Testis (tissue), 3 donors: ENCODE measurements around the gene PGK2. TPM values are rescaled to one million over a fixed set of nuclear protein-coding genes. Genes with fewer than 3 reads are reported as not detected.
"Not testable (repeated sequence)": the region's sequence is repeated elsewhere in the genome, so short reads cannot be mapped to it uniquely, and the experiment has no call there.

ENCODE experiments used
- DNase-seq: peaks from one replicate; pipeline ENCODE4 v3.0.0-alpha.2; 2019
- H3K27ac ChIP-seq, 2 donors: fragments of 200-600 bp; sonication (generic); one replicate each; pipeline ENCODE4 v1.5.1; 2019
- H3K27me3 ChIP-seq: fragments of 200-600 bp; sonication (generic); one replicate; pipeline ENCODE4 v1.5.1; 2019
- H3K36me3 ChIP-seq: fragments of 200-600 bp; sonication (generic); one replicate; pipeline ENCODE4 v1.5.1; 2017; ENCODE audit warnings: low read depth; ENCODE audit errors: missing control alignments
- H3K4me1 ChIP-seq: fragments of 200-600 bp; sonication (generic); one replicate; pipeline ENCODE4 v1.5.1; 2019
- H3K4me3 ChIP-seq, 2 donors: fragments of 200-600 bp; sonication (generic); one replicate each; pipeline ENCODE4 v1.5.1; 2017 to 2019
- H3K9me3 ChIP-seq: fragments of 200-600 bp; sonication (generic); one replicate; pipeline ENCODE4 v1.5.1; 2017
- POLR2A ChIP-seq: fragments of 450-650 bp; IDR thresholded peaks from one replicate; pipeline ENCODE4 v1.6.1; 2017; ENCODE audit warnings: antibody characterized with exemption, mild to moderate bottlenecking, moderate library complexity
- WGBS, 2 donors: methylation state at CpG; one replicate each; pipeline ENCODE4 v1.1.5; 2018; 5-methylcytosine and 5-hydroxymethylcytosine counted together
- intact Hi-C: fragments of 100-400 bp; cut with DNase I; formaldehyde crosslinking; loops from one replicate; pipeline ENCODE4 v1.15.1; 2023; ENCODE audit warnings: low total_unique reads
- polyA plus RNA-seq: library from polyadenylated mRNA; stranded (reverse); fragments of 350-450 nt; fragmentation: Illumina TruSeq; extraction: RNeasy Lipid Tissue Mini Kit (QIAGEN cat#74804); gene quantifications from one replicate; pipeline ENCODE4 v1.2.3, GENCODE V29; 2014; ENCODE audit warnings: low read depth, low replicate concordance; ENCODE audit not compliant: insufficient read depth
- total RNA-seq, 2 donors: library from RNA; depleted of rRNA; stranded (reverse); fragments of >200 nt; gene quantifications; one replicate each; pipeline ENCODE4 v1.2.3, GENCODE V29; 2016
- TF ChIP-seq, protein P1 (sequence below), 3 experiments: fragments of 450-650 bp in 2 of 3; fragments of 200-600 bp in 1 of 3; sonication (generic) in 1 of 3; IDR thresholded peaks; one replicate each; pipeline ENCODE4 v1.5.1; 2016 to 2019; ENCODE audit warnings: antibody characterized with exemption in 3 of 3, mild to moderate bottlenecking in 2 of 3, moderate library complexity in 1 of 3

PGK2 gene
- total and polyA plus RNA-seq, 3 donors from 2014 or later: 73.8 to 364 (median 207) TPM

DNA sequence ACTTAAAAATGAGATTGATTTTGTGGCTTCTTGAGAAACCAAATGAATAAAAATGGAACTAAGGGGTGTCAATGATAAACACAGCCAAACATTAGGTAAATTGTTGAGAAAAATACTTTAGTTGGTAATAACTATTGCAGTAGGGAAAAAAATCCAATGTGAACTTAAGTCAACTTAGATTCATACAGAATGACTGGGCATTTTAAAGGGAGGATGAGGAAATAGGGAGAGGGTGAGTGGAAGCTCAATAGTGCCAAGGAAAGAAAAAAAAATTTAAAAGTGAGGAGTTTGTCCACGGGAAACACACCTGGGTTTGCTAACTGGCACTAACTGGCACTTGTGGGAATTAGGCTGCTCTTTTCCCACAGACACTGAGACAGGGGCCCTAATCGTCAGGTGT is 26.2 kb upstream of the PGK2 start:
- no peak for TF ChIP-seq POLR2A
- TF ChIP-seq, protein P1, sequence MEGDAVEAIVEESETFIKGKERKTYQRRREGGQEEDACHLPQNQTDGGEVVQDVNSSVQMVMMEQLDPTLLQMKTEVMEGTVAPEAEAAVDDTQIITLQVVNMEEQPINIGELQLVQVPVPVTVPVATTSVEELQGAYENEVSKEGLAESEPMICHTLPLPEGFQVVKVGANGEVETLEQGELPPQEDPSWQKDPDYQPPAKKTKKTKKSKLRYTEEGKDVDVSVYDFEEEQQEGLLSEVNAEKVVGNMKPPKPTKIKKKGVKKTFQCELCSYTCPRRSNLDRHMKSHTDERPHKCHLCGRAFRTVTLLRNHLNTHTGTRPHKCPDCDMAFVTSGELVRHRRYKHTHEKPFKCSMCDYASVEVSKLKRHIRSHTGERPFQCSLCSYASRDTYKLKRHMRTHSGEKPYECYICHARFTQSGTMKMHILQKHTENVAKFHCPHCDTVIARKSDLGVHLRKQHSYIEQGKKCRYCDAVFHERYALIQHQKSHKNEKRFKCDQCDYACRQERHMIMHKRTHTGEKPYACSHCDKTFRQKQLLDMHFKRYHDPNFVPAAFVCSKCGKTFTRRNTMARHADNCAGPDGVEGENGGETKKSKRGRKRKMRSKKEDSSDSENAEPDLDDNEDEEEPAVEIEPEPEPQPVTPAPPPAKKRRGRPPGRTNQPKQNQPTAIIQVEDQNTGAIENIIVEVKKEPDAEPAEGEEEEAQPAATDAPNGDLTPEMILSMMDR (IDR thresholded peaks at IDR 0.05): no peak
- H3K36me3 ChIP-seq: no peaks in the 10 kb centered on the region
- no peaks in the 10 kb centered on the region for H3K27me3 ChIP-seq
- H3K9me3 ChIP-seq: no peaks in the 10 kb centered on the region
- DNase-seq: no peak
- 79 to 85% methylated on average over 2 of the region's 2 CpGs for WGBS, 2 donors
- intact Hi-C loops: no loop called here
- H3K4me3 ChIP-seq: no peak overlapping the region
- H3K27ac ChIP-seq: no peak overlapping the region
- no peaks in the 10 kb centered on the region for H3K4me1 ChIP-seq

DNA sequence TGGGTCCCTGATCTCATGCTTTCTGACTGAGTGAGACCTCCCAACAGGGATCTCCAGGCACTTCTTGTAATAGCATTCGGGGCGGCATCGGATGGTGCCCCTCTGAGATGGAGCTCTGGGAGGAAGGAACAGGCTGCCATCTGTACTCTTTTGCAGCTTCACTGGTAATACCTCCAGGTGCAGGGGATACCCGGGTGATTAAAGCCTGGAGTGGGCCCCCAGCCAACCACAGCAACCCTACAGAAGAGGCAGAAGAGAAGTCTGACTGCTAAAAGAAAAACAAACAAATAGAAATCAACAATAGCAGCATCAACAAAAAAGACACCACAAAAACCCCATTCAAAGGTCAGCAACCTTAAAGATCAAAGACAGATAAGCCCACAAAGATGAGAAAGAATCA is 19.1 kb upstream of the PGK2 start:
- Histone ChIP-seq H3K36me3 (no peaks in the 10 kb centered on the region), H3K27me3 (no peaks in the 10 kb centered on the region), H3K9me3 (no peaks in the 10 kb centered on the region), H3K4me3 (no peak overlapping the region), H3K27ac (no peak overlapping the region), H3K4me1 (no peaks in the 10 kb centered on the region)
- intact Hi-C loops: no loop called here
- no peak for TF ChIP-seq POLR2A
- TF ChIP-seq, protein P1 (IDR thresholded peaks at IDR 0.05): no peak
- WGBS, 2 donors: 60 to 92% methylated on average over 1 to 4 of the region's 4 CpGs
- DNase-seq: no peak

DNA sequence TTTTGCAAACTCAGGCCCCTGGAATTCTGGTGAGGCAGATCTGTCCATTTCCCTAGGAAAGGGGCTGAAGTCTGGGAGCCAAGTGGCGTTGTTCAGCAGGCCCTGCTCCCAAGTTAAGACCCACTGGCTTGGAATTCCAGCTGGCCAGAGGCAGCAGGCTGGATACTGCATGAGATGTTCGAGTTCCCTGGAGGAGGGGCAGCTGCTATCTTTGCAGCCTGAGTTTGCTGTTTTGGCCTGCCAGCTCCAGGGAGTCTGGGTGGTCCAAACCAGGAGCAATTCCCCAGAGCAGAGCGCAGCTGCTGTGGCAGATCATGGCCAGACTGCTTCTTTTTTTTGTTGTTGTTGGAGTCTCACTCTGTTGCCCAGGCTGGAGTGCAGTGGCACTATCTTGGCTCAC is 18.2 kb upstream of the PGK2 start:
- Histone ChIP-seq H3K9me3 (no peaks in the 10 kb centered on the region), H3K4me3 (no peak overlapping the region), H3K4me1 (no peaks in the 10 kb centered on the region), H3K27me3 (no peaks in the 10 kb centered on the region), H3K36me3 (no peaks in the 10 kb centered on the region), H3K27ac (no peak overlapping the region)
- intact Hi-C loops: no loop called here
- TF ChIP-seq, protein P1 (IDR thresholded peaks at IDR 0.05): no peak
- TF ChIP-seq POLR2A: no peak
- DNase-seq: no peak
- 62 to 77% methylated on average over 3 of the region's 3 CpGs for WGBS, 2 donors

DNA sequence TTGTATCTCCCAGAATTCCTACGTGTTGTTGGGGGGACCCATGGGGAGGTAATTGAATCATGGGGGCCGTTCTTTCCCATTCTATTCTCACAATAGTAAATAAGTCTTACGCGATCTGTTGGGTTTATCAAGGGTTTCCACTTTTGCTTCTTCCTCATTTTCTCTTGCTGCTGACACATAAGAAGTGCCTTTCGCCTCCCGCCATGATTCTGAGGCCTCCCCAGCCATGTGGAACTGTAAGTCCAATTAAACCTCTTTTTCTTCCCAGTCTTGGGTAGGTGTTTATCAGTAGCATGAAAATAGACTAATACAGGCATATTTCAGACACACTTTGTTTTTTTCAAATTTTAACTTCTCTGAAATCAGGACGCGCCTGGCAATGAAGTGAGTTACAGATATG is 14.4 kb upstream of the PGK2 start:
- intact Hi-C loops: no loop called here
- WGBS, 2 donors: 85 to 91% methylated on average over 8 of the region's 8 CpGs
- no peak for DNase-seq
- Histone ChIP-seq H3K4me1 (no peaks in the 10 kb centered on the region), H3K9me3 (no peaks in the 10 kb centered on the region), H3K36me3 (no peaks in the 10 kb centered on the region), H3K4me3 (no peak overlapping the region), H3K27me3 (no peaks in the 10 kb centered on the region), H3K27ac (no peak overlapping the region)
- TF ChIP-seq POLR2A: no peak
- TF ChIP-seq, protein P1 (IDR thresholded peaks at IDR 0.05): no peak

DNA sequence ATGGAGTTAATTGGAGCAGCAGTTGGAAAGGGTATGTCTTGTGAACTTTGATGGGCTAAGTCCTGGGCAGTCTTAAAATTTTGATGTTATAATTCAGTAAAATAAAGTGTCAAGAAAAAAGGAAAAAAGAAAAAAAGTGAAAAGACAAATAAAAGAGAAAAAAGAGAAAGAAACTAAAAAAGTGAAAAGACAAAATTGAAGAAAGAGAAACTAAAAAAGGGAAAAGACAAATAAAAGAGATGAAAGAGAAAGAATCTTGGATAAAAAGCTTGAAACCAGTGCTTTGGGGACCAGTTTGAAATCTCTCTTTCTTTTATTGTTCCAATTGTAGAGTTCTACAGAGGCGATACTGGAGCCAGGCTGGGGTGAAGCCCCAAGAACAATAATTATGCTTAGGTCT is 12.0 kb upstream of the PGK2 start:
- Histone ChIP-seq H3K36me3 (no peaks in the 10 kb centered on the region), H3K27me3 (no peaks in the 10 kb centered on the region), H3K4me3 (no peak overlapping the region), H3K27ac (no peak overlapping the region), H3K4me1 (no peaks in the 10 kb centered on the region), H3K9me3 (no peaks in the 10 kb centered on the region)
- no peak for TF ChIP-seq POLR2A
- 69 to 72% methylated on average over 1 of the region's 1 CpG for WGBS, 2 donors
- intact Hi-C loops: no loop called here
- DNase-seq: no peak

DNA sequence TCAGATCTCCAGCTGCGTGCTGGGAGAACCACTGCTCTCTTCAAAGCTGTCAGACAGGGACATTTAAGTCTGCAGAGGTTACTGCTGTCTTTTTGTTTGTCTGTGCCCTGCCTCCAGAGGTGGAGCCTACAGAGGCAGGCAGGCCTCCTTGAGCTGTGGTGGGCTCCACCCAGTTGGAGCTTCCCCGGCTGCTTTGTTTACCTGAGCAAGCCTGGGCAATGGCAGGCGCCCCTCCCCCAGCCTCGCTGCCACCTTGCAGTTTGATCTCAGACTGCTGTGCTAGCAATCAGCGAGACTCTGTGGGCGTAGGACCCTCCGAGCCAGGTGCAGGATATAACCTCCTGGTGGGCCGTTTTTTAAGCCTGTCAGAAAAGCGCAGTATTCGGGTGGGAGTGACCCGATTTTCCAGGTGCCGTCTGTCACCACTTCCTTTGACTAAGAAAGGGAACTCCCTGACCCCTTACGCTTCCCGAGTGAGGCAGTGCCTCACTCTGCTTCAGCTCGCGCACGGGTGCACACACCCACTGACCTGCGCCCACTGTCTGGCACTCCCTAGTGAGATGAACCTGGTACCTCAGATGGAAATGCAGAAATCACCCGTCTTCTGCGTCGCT is 9.9 kb upstream of the PGK2 start:
- not testable (repeated sequence) for DNase-seq

More for the DNA sequence above, 9.9 kb upstream of the PGK2 start:
- H3K4me3 ChIP-seq, intact Hi-C loops, H3K27ac ChIP-seq, H3K4me1 ChIP-seq, H3K9me3 ChIP-seq, H3K27me3 ChIP-seq, H3K36me3 ChIP-seq: not testable (repeated sequence)
- 88 to 97% methylated on average over 13 to 20 of the region's 21 CpGs for WGBS, 2 donors
